Endothelial cell of umbilical vein (primary cell): ENCODE measurements around the gene USP48. TPM values are rescaled to one million over a fixed set of nuclear protein-coding genes. Genes with fewer than 3 reads are reported as not detected.

Experiments used
- BruUV-seq: library from RNA; stranded (reverse); fragments of 400-500 nt; replicated peaks from 2 replicates; lab custom pipeline; 2021; lab: Mats Ljungman, UMichigan
- CTCF ChIA-PET: fragments of 300-600, 350-600 bp; sonication (Branson Sonifier 250); formaldehyde crosslinking; loops from one replicate; lab custom pipeline; 2021; ENCODE audit warnings: antibody characterized with exemption, inconsistent platforms; lab: Charles Lee
- POLR2A ChIA-PET: fragments of 300-600, 350-600 bp; sonication (Branson Sonifier 250); formaldehyde crosslinking; loops from one replicate; lab custom pipeline; 2021; ENCODE audit warnings: antibody characterized with exemption, inconsistent platforms; lab: Charles Lee
- DNase-seq: peaks from one replicate; pipeline ENCODE4 v3.0.0-alpha.2; 2011; ENCODE audit warnings: low read depth, low spot score
- FAIRE-seq: peaks from 2 replicates; lab custom pipeline; 2011; peaks lifted over from hg19 to GRCh38; lab: Jason Lieb, UNC
- H2AFZ ChIP-seq: 2 replicates; pipeline ENCODE4 v1.6.0; 2012; ENCODE audit warnings: low read depth, low read length, control low read depth, inconsistent platforms
- H3K27ac ChIP-seq: 2 replicates; pipeline ENCODE4 v1.5.1; 2011; ENCODE audit warnings: low read depth, mild to moderate bottlenecking, control low read depth, low read length, moderate library complexity; ENCODE audit not compliant: insufficient read depth
- H3K27me3 ChIP-seq, 2 experiments: 2 replicates each; pipeline versions ENCODE4 v1.6.0 to v1.6.1; 2011; ENCODE audit warnings: low read length in 2 of 2, mixed read lengths in 1 of 2; ENCODE audit not compliant: control insufficient read depth in 2 of 2, insufficient read depth in 2 of 2
- H3K36me3 ChIP-seq, 2 experiments: 2 replicates in 1 of 2; 3 replicates in 1 of 2; pipeline ENCODE4 v1.5.1; 2011; ENCODE audit warnings: low read length in 2 of 2, mild to moderate bottlenecking in 1 of 2, moderate library complexity in 1 of 2; ENCODE audit not compliant: control insufficient read depth in 2 of 2, insufficient read depth in 2 of 2; ENCODE audit errors: extremely low read depth in 1 of 2
- H3K4me1 ChIP-seq: 3 replicates; pipeline ENCODE4 v1.5.1; 2011; ENCODE audit warnings: mild to moderate bottlenecking, low read length; ENCODE audit not compliant: control insufficient read depth, insufficient read depth; ENCODE audit errors: extremely low read depth
- H3K4me2 ChIP-seq: 2 replicates; pipeline ENCODE4 v1.6.1; 2011; ENCODE audit warnings: low read length, control low read depth, mixed read lengths; ENCODE audit not compliant: insufficient read depth
- H3K4me3 ChIP-seq, 3 experiments: fragments of 200-600 bp in 1 of 3; sonication (generic), shearing (Covaris generic) in 1 of 3; replicated peaks in 1 of 3; 2 replicates each; pipeline ENCODE4 v1.5.1; 2011 to 2016; ENCODE audit warnings: control low read depth in 3 of 3, low read length in 3 of 3, mild to moderate bottlenecking in 2 of 3, inconsistent platforms in 1 of 3, low read depth in 1 of 3, moderate library complexity in 1 of 3; ENCODE audit not compliant: insufficient read depth in 1 of 3
- H3K79me2 ChIP-seq: 2 replicates; pipeline ENCODE4 v1.6.0; 2012; ENCODE audit warnings: low read length, inconsistent platforms; ENCODE audit not compliant: control insufficient read depth, insufficient read depth
- H3K9ac ChIP-seq: replicated peaks from 2 replicates; pipeline ENCODE3; 2011; ENCODE audit warnings: low read length, control low read depth; ENCODE audit not compliant: insufficient read depth; ENCODE audit errors: extremely low read depth
- H3K9me1 ChIP-seq: replicated peaks from 3 replicates; pipeline ENCODE4 v1.6.0; 2011; ENCODE audit warnings: mild to moderate bottlenecking, low read length; ENCODE audit not compliant: control insufficient read depth, insufficient read depth; ENCODE audit errors: extremely low read depth
- H3K9me3 ChIP-seq: replicated peaks from 2 replicates; pipeline ENCODE4 v1.5.1; 2012; ENCODE audit warnings: low read length, inconsistent platforms; ENCODE audit not compliant: control insufficient read depth, insufficient read depth
- H4K20me1 ChIP-seq: replicated peaks from 2 replicates; pipeline ENCODE3; 2011; ENCODE audit warnings: mild to moderate bottlenecking, low read length; ENCODE audit not compliant: control insufficient read depth, insufficient read depth; ENCODE audit errors: extremely low read depth
- EZH2 ChIP-seq: IDR thresholded peaks from 2 replicates; pipeline ENCODE4 v1.6.1; 2012; ENCODE audit warnings: borderline replicate concordance, low read depth, mild to moderate bottlenecking, moderate library complexity, low read length, inconsistent platforms; ENCODE audit not compliant: severe bottlenecking
- FOS ChIP-seq: IDR thresholded peaks from 2 replicates; pipeline ENCODE4 v1.6.1; 2011; ENCODE audit warnings: mild to moderate bottlenecking, low read length, moderate library complexity, borderline replicate concordance; ENCODE audit not compliant: insufficient read depth
- GATA2 ChIP-seq: IDR thresholded peaks from 2 replicates; pipeline ENCODE4 v1.7.0; 2011; ENCODE audit warnings: low read depth, mild to moderate bottlenecking, moderate library complexity, mixed read lengths, low read length; ENCODE audit not compliant: insufficient read length, insufficient read depth
- JUN ChIP-seq: IDR thresholded peaks from 2 replicates; pipeline ENCODE4 v1.6.1; 2011; ENCODE audit warnings: borderline replicate concordance, low read depth; ENCODE audit not compliant: insufficient read length, insufficient read depth
- MYC ChIP-seq: IDR thresholded peaks from one replicate; pipeline ENCODE4 v1.6.1; 2011; ENCODE audit warnings: mild to moderate bottlenecking, low read depth, low read length
- POLR2A ChIP-seq: IDR thresholded peaks from 2 replicates; pipeline ENCODE4 v1.6.1; 2012; ENCODE audit warnings: low read depth, mild to moderate bottlenecking, control low read depth, low read length
- POLR2AphosphoS5 ChIP-seq: IDR thresholded peaks from 2 replicates; pipeline ENCODE4 v1.6.1; 2012; ENCODE audit warnings: low read depth, mild to moderate bottlenecking, control low read depth, low read length, moderate library complexity; ENCODE audit not compliant: insufficient read depth
- dilution Hi-C: fragments of 300-500 bp; cut with MboI; formaldehyde crosslinking; loops from one replicate; pipeline ENCODE4 v1.15.0; 2019; ENCODE audit warnings: low sequenced_read_pairs; ENCODE audit not compliant: extremely low pct_ligation_motif_present
- intact Hi-C: fragments of 100-400 bp; cut with micrococcal nuclease; formaldehyde crosslinking; loops from one replicate; pipeline ENCODE4 v1.10.0; 2022
- polyA plus RNA-seq, 4 experiments: library from polyadenylated mRNA; depleted of rRNA in 3 of 4; stranded (reverse) in 3 of 4; unstranded in 1 of 4; fragments of >200 nt; gene quantifications; 2 replicates each; pipeline versions ENCODE4 v1.2.1 to v1.2.3, GENCODE V29; 2011 to 2012; ENCODE audit warnings: missing spikeins in 1 of 4
- total RNA-seq: library from RNA; stranded (reverse); gene quantifications from 2 replicates; pipeline ENCODE4 v1.2.3, GENCODE V29; 2021
- TF ChIP-seq, protein P1 (sequence below), 2 donors: IDR thresholded peaks; 1 replicate in 1 of 2; 2 replicates in 1 of 2; pipeline ENCODE4 v1.5.1; 2011; ENCODE audit warnings: low read length in 2 of 2, mild to moderate bottlenecking in 2 of 2, moderate library complexity in 2 of 2, control low read depth in 1 of 2, inconsistent platforms in 1 of 2, low read depth in 1 of 2; ENCODE audit not compliant: insufficient read depth in 1 of 2; ENCODE audit errors: extremely low read depth in 1 of 2
- TF ChIP-seq, protein P2 (sequence below): IDR thresholded peaks from 2 replicates; pipeline ENCODE4 v1.6.1; 2011; ENCODE audit not compliant: insufficient read depth, insufficient read length

USP48 gene
- total and polyA plus RNA-seq, 2 donors (not counting 3 experiments of a cell fraction or from before 2014, with no cell fraction given): 27.2 to 149 TPM

DNA sequence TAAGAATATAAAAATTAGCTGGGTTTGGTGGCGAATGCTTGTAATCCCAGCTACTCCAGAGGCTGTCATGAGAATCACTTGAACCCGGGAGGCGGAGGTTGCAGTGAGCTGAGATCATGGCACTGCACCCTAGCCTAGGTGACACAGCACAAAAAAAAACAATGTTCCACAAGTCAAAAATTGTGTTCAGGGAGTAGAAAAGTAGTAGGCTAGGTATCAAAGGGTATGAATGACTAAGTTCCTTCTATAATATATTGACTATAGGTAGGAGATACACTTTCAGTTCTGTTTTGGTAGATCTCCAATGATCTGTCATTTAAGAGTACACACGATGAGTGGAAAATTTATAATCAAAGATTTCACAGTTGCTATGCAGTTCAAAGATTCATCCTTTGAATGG is 16.7 kb downstream of the USP48 start:
- H3K27me3 ChIP-seq: no peaks in the 10 kb centered on the region
- dilution Hi-C loops (no loop called here), intact Hi-C loops (loop anchor here (5.0 kb wide), 1 partner anchor 44 kb away; no protein-coding TSS in a partner anchor)
- H3K4me3 ChIP-seq: no peak overlapping the region
- CTCF ChIA-PET: no interaction called here
- TF ChIP-seq POLR2AphosphoS5 (no peak), JUN (no peak), EZH2 (no peak), FOS (no peak), POLR2A (no peak), GATA2 (no peak), MYC (no peak)
- TF ChIP-seq, protein P1, sequence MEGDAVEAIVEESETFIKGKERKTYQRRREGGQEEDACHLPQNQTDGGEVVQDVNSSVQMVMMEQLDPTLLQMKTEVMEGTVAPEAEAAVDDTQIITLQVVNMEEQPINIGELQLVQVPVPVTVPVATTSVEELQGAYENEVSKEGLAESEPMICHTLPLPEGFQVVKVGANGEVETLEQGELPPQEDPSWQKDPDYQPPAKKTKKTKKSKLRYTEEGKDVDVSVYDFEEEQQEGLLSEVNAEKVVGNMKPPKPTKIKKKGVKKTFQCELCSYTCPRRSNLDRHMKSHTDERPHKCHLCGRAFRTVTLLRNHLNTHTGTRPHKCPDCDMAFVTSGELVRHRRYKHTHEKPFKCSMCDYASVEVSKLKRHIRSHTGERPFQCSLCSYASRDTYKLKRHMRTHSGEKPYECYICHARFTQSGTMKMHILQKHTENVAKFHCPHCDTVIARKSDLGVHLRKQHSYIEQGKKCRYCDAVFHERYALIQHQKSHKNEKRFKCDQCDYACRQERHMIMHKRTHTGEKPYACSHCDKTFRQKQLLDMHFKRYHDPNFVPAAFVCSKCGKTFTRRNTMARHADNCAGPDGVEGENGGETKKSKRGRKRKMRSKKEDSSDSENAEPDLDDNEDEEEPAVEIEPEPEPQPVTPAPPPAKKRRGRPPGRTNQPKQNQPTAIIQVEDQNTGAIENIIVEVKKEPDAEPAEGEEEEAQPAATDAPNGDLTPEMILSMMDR (IDR thresholded peaks at IDR 0.05; ENCODE audit: extremely low read depth in 1 of 2, insufficient read depth in 1 of 2, low read depth in 1 of 2, low read length in 2 of 2): no peak
- TF ChIP-seq, protein P2, sequence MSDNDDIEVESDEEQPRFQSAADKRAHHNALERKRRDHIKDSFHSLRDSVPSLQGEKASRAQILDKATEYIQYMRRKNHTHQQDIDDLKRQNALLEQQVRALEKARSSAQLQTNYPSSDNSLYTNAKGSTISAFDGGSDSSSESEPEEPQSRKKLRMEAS: no peak
- no peaks in the 10 kb centered on the region for H3K9me1 ChIP-seq
- no peak for FAIRE-seq
- no peak overlapping the region for H3K4me2 ChIP-seq
- H4K20me1 ChIP-seq: no peaks in the 10 kb centered on the region
- BruUV-seq: no TSS peak
- H3K27ac ChIP-seq: peak overlapping the region; percentile 67
- peaks cover 32% of the 10 kb centered on the region for H3K4me1 ChIP-seq
- POLR2A ChIA-PET: no interaction called here
- H3K79me2 ChIP-seq: peaks cover 90% of the 10 kb centered on the region
- no peaks in the 10 kb centered on the region for H3K9me3 ChIP-seq
- DNase-seq: no peak
- H2AFZ ChIP-seq: no peak overlapping the region
- H3K9ac ChIP-seq: no peak overlapping the region
- peaks cover 0 to 2% of the 10 kb centered on the region in 2 experiments for H3K36me3 ChIP-seq
